GM19468 (cell line): ENCODE data around the gene TRIM26.
"Not testable (repeated sequence)": the region's sequence is repeated elsewhere in the genome, so short reads cannot be mapped to it uniquely, and the experiment has no call there.

Experiments used
- ATAC-seq: cut with Tn5 transposase; IDR thresholded peaks from one replicate; pipeline ENCODE4 v1.9.1; 2021; ENCODE audit warnings: mild to moderate bottlenecking, moderate library complexity, moderate number of reproducible peaks; ENCODE audit not compliant: unreplicated experiment; ENCODE audit errors: extremely low read depth

TRIM26 gene

GRCh38 chr6:30156262-30156599, 57.0 kb downstream of the TRIM26 start:
- ATAC-seq, result no peak

GRCh38 chr6:30155520-30156261, 57.5 kb downstream of the TRIM26 start:
- no peak for ATAC-seq

- no peak for ATAC-seq
Measured at GRCh38 chr6:30154709-30155519, 58.3 kb downstream of the TRIM26 start.

GRCh38 chr6:30154061-30154460, 59.1 kb downstream of the TRIM26 start:
- no peak for ATAC-seq

GRCh38 chr6:30152910-30153610, 60.1 kb downstream of the TRIM26 start:
- no peak for ATAC-seq

- no peak for ATAC-seq
Measured at GRCh38 chr6:30152016-30152673, 61.1 kb downstream of the TRIM26 start.

- ATAC-seq, result no peak
Measured at GRCh38 chr6:30151580-30151979, 61.6 kb downstream of the TRIM26 start.

GRCh38 chr6:30150671-30151395, 62.4 kb downstream of the TRIM26 start:
- no peak for ATAC-seq

GRCh38 chr6:30149858-30150550, 63.2 kb downstream of the TRIM26 start:
- ATAC-seq, result no peak

GRCh38 chr6:30149234-30149633, 64.0 kb downstream of the TRIM26 start:
- ATAC-seq, result no peak

- ATAC-seq, result no peak
Measured at GRCh38 chr6:30147096-30147495, 66.1 kb downstream of the TRIM26 start.

GRCh38 chr6:30145818-30146217, 67.4 kb downstream of the TRIM26 start:
- ATAC-seq, result no peak

- no peak for ATAC-seq
Measured at GRCh38 chr6:30144811-30145210, 68.4 kb downstream of the TRIM26 start.

GRCh38 chr6:30143780-30144179, 69.4 kb downstream of the TRIM26 start:
- ATAC-seq, result no peak

GRCh38 chr6:30142665-30143064, 70.5 kb downstream of the TRIM26 start:
- ATAC-seq, result no peak

- ATAC-seq, result not testable (repeated sequence)
Measured at GRCh38 chr6:30140240-30140639, 73.0 kb downstream of the TRIM26 start.

GRCh38 chr6:30136570-30137286, 76.5 kb downstream of the TRIM26 start:
- ATAC-seq, result no peak

- no peak for ATAC-seq
Measured at GRCh38 chr6:30135757-30136156, 77.4 kb downstream of the TRIM26 start, which contains the start of gene TRIM40. Gene TRIM40, plus strand, starts transcription at chr6:30136140. Its CDS starts 897 bp downstream, at chr6:30137037.

GRCh38 chr6:30135147-30135546, 78.1 kb downstream of the TRIM26 start:
- no peak for ATAC-seq
